CD4-positive, alpha-beta T cell (primary cell): ENCODE results near the gene ANKFN1. TPM values are rescaled to one million over a fixed set of nuclear protein-coding genes. Genes with fewer than 3 reads are reported as not detected.

Experiments used
- ATAC-seq: fragments of 200-7000 bp; cut with Tn5 transposase; one replicate; pipeline ENCODE4 v1.10.0; 2022; ENCODE audit warnings: mild to moderate bottlenecking; ENCODE audit not compliant: poor library complexity
- CTCF ChIA-PET: fragments of 350-600 bp; sonication (Branson Sonifier 250); formaldehyde crosslinking; loops from one replicate; lab custom pipeline; 2021; ENCODE audit warnings: antibody characterized with exemption, inconsistent platforms; lab: Charles Lee
- POLR2A ChIA-PET: fragments of 350-600 bp; sonication (Branson Sonifier 250); formaldehyde crosslinking; loops from one replicate; lab custom pipeline; 2021; ENCODE audit warnings: antibody characterized with exemption, inconsistent platforms; lab: Charles Lee
- DNase-seq, 14 experiments: peaks; one replicate each; pipeline ENCODE4 v3.0.0-alpha.2; 2013 to 2020; ENCODE audit warnings: mixed read lengths in 2 of 14
- H3K27ac ChIP-seq, 2 donors: one replicate each; pipeline versions ENCODE4 v1.5.1 to v1.7.0; 2013; ENCODE audit warnings: low read length in 2 of 2, low read depth in 1 of 2, mild to moderate bottlenecking in 1 of 2
- H3K27me3 ChIP-seq, 2 experiments: 1 replicate in 1 of 2; 2 replicates in 1 of 2; pipeline versions ENCODE4 v1.6.1 to v1.7.0; 2013; ENCODE audit warnings: low read length in 2 of 2, control low read depth in 1 of 2, mild to moderate bottlenecking in 1 of 2, moderate library complexity in 1 of 2; ENCODE audit not compliant: insufficient read depth in 2 of 2, control insufficient read depth in 1 of 2
- H3K36me3 ChIP-seq: one replicate; pipeline ENCODE4 v1.6.1; 2013; ENCODE audit warnings: low read length, control low read depth; ENCODE audit not compliant: insufficient read depth
- H3K4me1 ChIP-seq: one replicate; pipeline ENCODE4 v1.6.1; 2013; ENCODE audit warnings: low read length, control low read depth; ENCODE audit not compliant: insufficient read depth
- H3K4me3 ChIP-seq: one replicate; pipeline ENCODE4 v1.5.1; 2013; ENCODE audit warnings: mild to moderate bottlenecking, low read length, moderate library complexity
- H3K9me3 ChIP-seq, 2 experiments: 1 replicate in 1 of 2; 2 replicates in 1 of 2; pipeline versions ENCODE4 v1.6.1 to v1.7.0; 2013; ENCODE audit warnings: low read length in 2 of 2, mild to moderate bottlenecking in 2 of 2, control low read depth in 1 of 2, moderate library complexity in 1 of 2; ENCODE audit not compliant: control insufficient read depth in 1 of 2, insufficient read depth in 1 of 2
- H3K27ac Mint-ChIP-seq: one replicate; pipeline ENCODE4 v1.8.0; 2020; ENCODE audit warnings: mixed read lengths
- H3K27me3 Mint-ChIP-seq: one replicate; pipeline ENCODE4 v1.8.0; 2021; ENCODE audit warnings: mixed read lengths
- H3K36me3 Mint-ChIP-seq: one replicate; pipeline ENCODE4 v1.8.0; 2021; ENCODE audit warnings: low read depth, mixed read lengths
- H3K4me1 Mint-ChIP-seq: one replicate; pipeline ENCODE4 v1.8.0; 2021; ENCODE audit warnings: low read depth, mixed read lengths
- H3K4me3 Mint-ChIP-seq: one replicate; pipeline ENCODE4 v1.8.0; 2020; ENCODE audit warnings: mild to moderate bottlenecking, mixed read lengths
- H3K9me3 Mint-ChIP-seq: one replicate; pipeline ENCODE4 v1.8.0; 2020; ENCODE audit warnings: mixed read lengths
- intact Hi-C, 2 experiments: fragments of 100-400 bp; cut with DNase I in 1 of 2; cut with micrococcal nuclease in 1 of 2; formaldehyde crosslinking; loops; one replicate each; pipeline versions ENCODE4 v1.15.1 to v1.9.0; 2023 to 2025; cut with DNase I, micrococcal nuclease
- total RNA-seq, 174 experiments: library from RNA in 2 of 174; stranded (reverse) in 2 of 174; gene quantifications; one replicate each; pipeline ENCODE4 v1.2.3 and lab custom pipeline; 2021 to 2026
- TF ChIP-seq, protein P1 (sequence below): fragments of 200-600 bp; IDR thresholded peaks from one replicate; pipeline ENCODE4 v1.8.0; 2022; ENCODE audit warnings: antibody characterized with exemption, mild to moderate bottlenecking

The ANKFN1 gene
- total RNA-seq, 2 experiments from 2014 or later: not detected

GRCh38 chr17:56314026-56314425 is 160.8 kb downstream of the ANKFN1 start:
- no peaks in the 10 kb centered on the region for H3K4me1 ChIP-seq
- no peak overlapping the region for H3K4me3 ChIP-seq
- no peaks in the 10 kb centered on the region for H3K9me3 Mint-ChIP-seq
- ATAC-seq: no peak
- H3K4me1 Mint-ChIP-seq: no peaks in the 10 kb centered on the region
- no peak for DNase-seq
- H3K27me3 Mint-ChIP-seq: peaks cover 6% of the 10 kb centered on the region
- intact Hi-C loops: loop anchor here in 1 of 2 experiments (10.0 kb wide), 1 partner anchor 789 kb away; no protein-coding TSS in a partner anchor
- no peaks in the 10 kb centered on the region for H3K27me3 ChIP-seq
- POLR2A ChIA-PET: no interaction called here
- no peaks in the 10 kb centered on the region for H3K36me3 ChIP-seq
- no peak overlapping the region for H3K27ac ChIP-seq
- no peak overlapping the region for H3K4me3 Mint-ChIP-seq
- TF ChIP-seq, protein P1, sequence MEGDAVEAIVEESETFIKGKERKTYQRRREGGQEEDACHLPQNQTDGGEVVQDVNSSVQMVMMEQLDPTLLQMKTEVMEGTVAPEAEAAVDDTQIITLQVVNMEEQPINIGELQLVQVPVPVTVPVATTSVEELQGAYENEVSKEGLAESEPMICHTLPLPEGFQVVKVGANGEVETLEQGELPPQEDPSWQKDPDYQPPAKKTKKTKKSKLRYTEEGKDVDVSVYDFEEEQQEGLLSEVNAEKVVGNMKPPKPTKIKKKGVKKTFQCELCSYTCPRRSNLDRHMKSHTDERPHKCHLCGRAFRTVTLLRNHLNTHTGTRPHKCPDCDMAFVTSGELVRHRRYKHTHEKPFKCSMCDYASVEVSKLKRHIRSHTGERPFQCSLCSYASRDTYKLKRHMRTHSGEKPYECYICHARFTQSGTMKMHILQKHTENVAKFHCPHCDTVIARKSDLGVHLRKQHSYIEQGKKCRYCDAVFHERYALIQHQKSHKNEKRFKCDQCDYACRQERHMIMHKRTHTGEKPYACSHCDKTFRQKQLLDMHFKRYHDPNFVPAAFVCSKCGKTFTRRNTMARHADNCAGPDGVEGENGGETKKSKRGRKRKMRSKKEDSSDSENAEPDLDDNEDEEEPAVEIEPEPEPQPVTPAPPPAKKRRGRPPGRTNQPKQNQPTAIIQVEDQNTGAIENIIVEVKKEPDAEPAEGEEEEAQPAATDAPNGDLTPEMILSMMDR: no peak
- CTCF ChIA-PET: no interaction called here
- H3K9me3 ChIP-seq: no peaks in the 10 kb centered on the region
- H3K36me3 Mint-ChIP-seq: no peaks in the 10 kb centered on the region
- no peak overlapping the region for H3K27ac Mint-ChIP-seq

GRCh38 chr17:56314984-56315602 is 161.8 kb downstream of the ANKFN1 start:
- no peaks in the 10 kb centered on the region for H3K4me1 ChIP-seq
- intact Hi-C loops: loop anchor here in 1 of 2 experiments (10.0 kb wide), 1 partner anchor 790 kb away; no protein-coding TSS in a partner anchor
- peaks cover 6% of the 10 kb centered on the region for H3K27me3 Mint-ChIP-seq
- H3K36me3 Mint-ChIP-seq: no peaks in the 10 kb centered on the region
- no peaks in the 10 kb centered on the region for H3K36me3 ChIP-seq
- no peaks in the 10 kb centered on the region for H3K9me3 Mint-ChIP-seq
- no peak overlapping the region for H3K27ac Mint-ChIP-seq
- H3K4me1 Mint-ChIP-seq: no peaks in the 10 kb centered on the region
- no peak for DNase-seq
- CTCF ChIA-PET: no interaction called here
- TF ChIP-seq, protein P1: no peak
- ATAC-seq: no peak
- no peak overlapping the region for H3K4me3 Mint-ChIP-seq
- H3K27me3 ChIP-seq: no peaks in the 10 kb centered on the region
- H3K4me3 ChIP-seq: no peak overlapping the region
- no peak overlapping the region for H3K27ac ChIP-seq
- POLR2A ChIA-PET: no interaction called here
- no peaks in the 10 kb centered on the region for H3K9me3 ChIP-seq

DNA sequence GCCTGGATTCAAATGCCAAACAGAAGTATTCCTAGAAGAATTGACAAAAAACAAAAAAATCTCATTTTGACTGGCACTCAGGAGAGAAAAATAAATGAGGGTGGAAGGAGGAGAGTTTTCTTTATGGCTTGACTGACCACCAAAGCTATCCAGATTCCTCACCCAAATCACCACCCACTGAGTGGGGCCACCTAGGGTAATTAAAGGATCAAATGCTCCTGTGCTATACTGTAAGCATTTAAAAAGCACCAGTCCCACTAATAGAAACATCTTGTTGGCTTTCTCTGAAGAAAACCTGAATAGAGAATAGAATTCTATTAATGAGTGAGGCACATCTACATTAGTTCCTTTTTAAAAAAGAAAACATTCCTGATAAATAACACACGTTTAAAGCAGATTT is 163.3 kb downstream of the ANKFN1 start:
- no peak overlapping the region for H3K27ac Mint-ChIP-seq

More for the DNA sequence above, 163.3 kb downstream of the ANKFN1 start:
- Mint-ChIP-seq H3K9me3 (no peaks in the 10 kb centered on the region), H3K36me3 (no peaks in the 10 kb centered on the region), H3K27me3 (peaks cover 10% of the 10 kb centered on the region), H3K4me1 (no peaks in the 10 kb centered on the region), H3K4me3 (no peak overlapping the region)
- Histone ChIP-seq H3K36me3 (no peaks in the 10 kb centered on the region), H3K27me3 (no peaks in the 10 kb centered on the region), H3K9me3 (no peaks in the 10 kb centered on the region), H3K4me1 (no peaks in the 10 kb centered on the region), H3K27ac (no peak overlapping the region), H3K4me3 (no peak overlapping the region)
- TF ChIP-seq, protein P1: no peak
- intact Hi-C loops: loop anchor here in 1 of 2 experiments (10.0 kb wide), 1 partner anchor 792 kb away; no protein-coding TSS in a partner anchor
- DNase-seq (no peak), ATAC-seq (no peak)
- ChIA-PET CTCF (no interaction called here), POLR2A (no interaction called here)
